ENCODE data around the gene ZDHHC4.

The ZDHHC4 gene

DNA sequence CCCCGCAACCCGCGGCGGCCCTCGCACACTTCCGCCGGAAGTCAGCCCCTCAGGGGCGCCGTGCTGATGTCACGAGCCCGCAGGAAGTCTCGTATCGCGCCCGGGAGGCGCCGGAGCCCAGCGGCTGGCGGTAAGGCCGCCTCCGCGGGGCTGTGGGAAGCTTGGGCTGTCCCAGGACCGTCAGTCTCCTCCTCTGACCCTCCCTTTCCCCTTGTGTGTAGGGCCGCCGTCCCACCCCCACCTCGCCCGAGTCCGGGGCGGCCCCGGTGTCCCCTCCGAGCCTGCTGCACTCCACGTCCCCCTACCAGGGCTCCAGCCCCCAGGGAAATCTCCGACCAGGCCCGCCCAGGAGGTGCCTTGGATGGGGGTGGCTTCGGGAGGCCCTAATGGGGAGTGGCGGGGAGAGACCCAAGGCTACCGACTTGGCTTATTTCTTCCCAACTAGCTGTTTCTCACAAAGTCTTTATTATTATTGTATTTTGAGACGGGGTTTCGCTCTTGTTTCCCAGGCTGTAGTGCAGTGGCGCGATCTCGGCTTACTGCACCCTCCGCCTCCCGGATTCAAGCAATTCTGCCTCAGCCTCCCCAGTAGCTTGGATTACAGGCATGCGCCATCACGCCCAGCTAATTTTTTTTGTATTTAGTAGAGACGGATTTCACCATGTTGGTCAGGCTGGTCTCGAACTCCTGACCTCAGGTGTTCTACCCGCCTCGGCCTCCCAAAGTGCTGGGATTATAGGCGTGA is at the start of gene ZDHHC4 (continued):
- TF ChIP-seq, protein P1, sequence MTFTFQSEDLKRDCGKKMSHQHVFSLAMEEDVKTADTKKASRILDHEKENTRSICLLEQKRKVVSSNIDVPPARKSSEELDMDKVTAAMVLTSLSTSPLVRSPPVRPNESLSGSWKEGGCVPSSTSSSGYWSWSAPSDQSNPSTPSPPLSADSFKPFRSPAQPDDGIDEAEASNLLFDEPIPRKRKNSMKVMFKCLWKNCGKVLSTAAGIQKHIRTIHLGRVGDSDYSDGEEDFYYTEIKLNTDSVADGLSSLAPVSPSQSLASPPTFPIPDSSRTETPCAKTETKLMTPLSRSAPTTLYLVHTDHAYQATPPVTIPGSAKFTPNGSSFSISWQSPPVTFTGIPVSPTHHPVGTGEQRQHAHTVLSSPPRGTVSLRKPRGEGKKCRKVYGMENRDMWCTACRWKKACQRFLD (tag by site-specific recombination; IDR thresholded peaks at IDR 0.05): no peak
- TF ChIP-seq ZNF76 (tag by site-specific recombination; IDR thresholded peaks at IDR 0.05; ENCODE audit: borderline replicate concordance, low read depth): peak; percentile 46; the same call in 1 of the 2 replicates
- no peak for TF ChIP-seq ZFP3 (tag by site-specific recombination; IDR thresholded peaks at IDR 0.05; ENCODE audit: low read depth)
- TF ChIP-seq ZNF843 (tag by site-specific recombination; IDR thresholded peaks at IDR 0.05): no peak; the same call in 1 of the 2 replicates
- no peak for TF ChIP-seq ZNF544 (tag by site-specific recombination; IDR thresholded peaks at IDR 0.05)
- TF ChIP-seq WT1 (tag by site-specific recombination; IDR thresholded peaks at IDR 0.05): peak; percentile 67
- TF ChIP-seq, protein P2, sequence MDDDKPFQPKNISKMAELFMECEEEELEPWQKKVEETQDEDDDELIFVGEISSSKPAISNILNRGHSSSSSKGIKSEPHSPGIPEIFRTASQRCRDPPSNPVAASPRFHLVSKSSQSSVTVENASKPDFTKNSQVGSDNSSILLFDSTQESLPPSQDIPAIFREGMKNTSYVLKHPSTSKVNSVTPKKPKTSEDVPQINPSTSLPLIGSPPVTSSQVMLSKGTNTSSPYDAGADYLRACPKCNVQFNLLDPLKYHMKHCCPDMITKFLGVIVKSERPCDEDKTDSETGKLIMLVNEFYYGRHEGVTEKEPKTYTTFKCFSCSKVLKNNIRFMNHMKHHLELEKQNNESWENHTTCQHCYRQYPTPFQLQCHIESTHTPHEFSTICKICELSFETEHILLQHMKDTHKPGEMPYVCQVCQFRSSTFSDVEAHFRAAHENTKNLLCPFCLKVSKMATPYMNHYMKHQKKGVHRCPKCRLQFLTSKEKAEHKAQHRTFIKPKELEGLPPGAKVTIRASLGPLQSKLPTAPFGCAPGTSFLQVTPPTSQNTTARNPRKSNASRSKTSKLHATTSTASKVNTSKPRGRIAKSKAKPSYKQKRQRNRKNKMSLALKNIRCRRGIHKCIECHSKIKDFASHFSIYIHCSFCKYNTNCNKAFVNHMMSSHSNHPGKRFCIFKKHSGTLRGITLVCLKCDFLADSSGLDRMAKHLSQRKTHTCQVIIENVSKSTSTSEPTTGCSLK (tag by site-specific recombination; IDR thresholded peaks at IDR 0.05): no peak
- no peak for TF ChIP-seq ZNF529 (tag by site-specific recombination; IDR thresholded peaks at IDR 0.05; ENCODE audit: insufficient replicate concordance)
- TF ChIP-seq ZNF140 (tag by site-specific recombination; IDR thresholded peaks at IDR 0.05): no peak
- peak; percentile 43 for TF ChIP-seq ZNF341 (tag by site-specific recombination; IDR thresholded peaks at IDR 0.05; ENCODE audit: low read depth)
- TF ChIP-seq ZFHX2 (tag by site-specific recombination; conservative IDR thresholded peaks at IDR 0.05): peak; percentile 67
- no peak for TF ChIP-seq ZNF146 (tag by site-specific recombination; IDR thresholded peaks at IDR 0.05)
- no peak for TF ChIP-seq ZBTB1 (tag by site-specific recombination; IDR thresholded peaks at IDR 0.05)
- TF ChIP-seq, protein P3, sequence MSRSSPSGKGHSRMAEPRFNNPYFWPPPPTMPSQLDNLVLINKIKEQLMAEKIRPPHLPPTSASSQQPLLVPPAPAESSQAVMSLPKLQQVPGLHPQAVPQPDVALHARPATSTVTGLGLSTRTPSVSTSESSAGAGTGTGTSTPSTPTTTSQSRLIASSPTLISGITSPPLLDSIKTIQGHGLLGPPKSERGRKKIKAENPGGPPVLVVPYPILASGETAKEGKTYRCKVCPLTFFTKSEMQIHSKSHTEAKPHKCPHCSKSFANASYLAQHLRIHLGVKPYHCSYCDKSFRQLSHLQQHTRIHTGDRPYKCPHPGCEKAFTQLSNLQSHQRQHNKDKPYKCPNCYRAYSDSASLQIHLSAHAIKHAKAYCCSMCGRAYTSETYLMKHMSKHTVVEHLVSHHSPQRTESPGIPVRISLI (tag by site-specific recombination; IDR thresholded peaks at IDR 0.05): no peak
- TF ChIP-seq, protein P4, sequence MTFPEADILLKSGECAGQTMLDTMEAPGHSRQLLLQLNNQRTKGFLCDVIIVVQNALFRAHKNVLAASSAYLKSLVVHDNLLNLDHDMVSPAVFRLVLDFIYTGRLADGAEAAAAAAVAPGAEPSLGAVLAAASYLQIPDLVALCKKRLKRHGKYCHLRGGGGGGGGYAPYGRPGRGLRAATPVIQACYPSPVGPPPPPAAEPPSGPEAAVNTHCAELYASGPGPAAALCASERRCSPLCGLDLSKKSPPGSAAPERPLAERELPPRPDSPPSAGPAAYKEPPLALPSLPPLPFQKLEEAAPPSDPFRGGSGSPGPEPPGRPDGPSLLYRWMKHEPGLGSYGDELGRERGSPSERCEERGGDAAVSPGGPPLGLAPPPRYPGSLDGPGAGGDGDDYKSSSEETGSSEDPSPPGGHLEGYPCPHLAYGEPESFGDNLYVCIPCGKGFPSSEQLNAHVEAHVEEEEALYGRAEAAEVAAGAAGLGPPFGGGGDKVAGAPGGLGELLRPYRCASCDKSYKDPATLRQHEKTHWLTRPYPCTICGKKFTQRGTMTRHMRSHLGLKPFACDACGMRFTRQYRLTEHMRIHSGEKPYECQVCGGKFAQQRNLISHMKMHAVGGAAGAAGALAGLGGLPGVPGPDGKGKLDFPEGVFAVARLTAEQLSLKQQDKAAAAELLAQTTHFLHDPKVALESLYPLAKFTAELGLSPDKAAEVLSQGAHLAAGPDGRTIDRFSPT (tag by site-specific recombination; IDR thresholded peaks at IDR 0.05): no peak; the same call in 1 of the 2 replicates
- no peak for TF ChIP-seq ZNF792 (tag by site-specific recombination; IDR thresholded peaks at IDR 0.05)
- TF ChIP-seq ZNF169 (tag by site-specific recombination; IDR thresholded peaks at IDR 0.05): no peak
- peak; percentile 64 for TF ChIP-seq EGR2 (tag by site-specific recombination; IDR thresholded peaks at IDR 0.05; ENCODE audit: low read depth)
- peak; percentile 54; the same call in 1 of the 2 replicates for TF ChIP-seq REPIN1 (tag by site-specific recombination; IDR thresholded peaks at IDR 0.05; ENCODE audit: low read depth)
- no peak for TF ChIP-seq ZNF791 (tag by site-specific recombination; IDR thresholded peaks at IDR 0.05)
- no peak for TF ChIP-seq ZNF266 (tag by site-specific recombination; IDR thresholded peaks at IDR 0.05; ENCODE audit: low read depth)
- no peak for TF ChIP-seq ZNF560 (tag by site-specific recombination; IDR thresholded peaks at IDR 0.05; ENCODE audit: borderline replicate concordance)
- TF ChIP-seq, protein P5, sequence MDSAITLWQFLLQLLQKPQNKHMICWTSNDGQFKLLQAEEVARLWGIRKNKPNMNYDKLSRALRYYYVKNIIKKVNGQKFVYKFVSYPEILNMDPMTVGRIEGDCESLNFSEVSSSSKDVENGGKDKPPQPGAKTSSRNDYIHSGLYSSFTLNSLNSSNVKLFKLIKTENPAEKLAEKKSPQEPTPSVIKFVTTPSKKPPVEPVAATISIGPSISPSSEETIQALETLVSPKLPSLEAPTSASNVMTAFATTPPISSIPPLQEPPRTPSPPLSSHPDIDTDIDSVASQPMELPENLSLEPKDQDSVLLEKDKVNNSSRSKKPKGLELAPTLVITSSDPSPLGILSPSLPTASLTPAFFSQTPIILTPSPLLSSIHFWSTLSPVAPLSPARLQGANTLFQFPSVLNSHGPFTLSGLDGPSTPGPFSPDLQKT (IDR thresholded peaks at IDR 0.05; ENCODE audit: borderline replicate concordance, low read depth, low read length): no peak
- TF ChIP-seq ZNF366 (tag by site-specific recombination; conservative IDR thresholded peaks at IDR 0.05): no peak
- TF ChIP-seq, protein P6, sequence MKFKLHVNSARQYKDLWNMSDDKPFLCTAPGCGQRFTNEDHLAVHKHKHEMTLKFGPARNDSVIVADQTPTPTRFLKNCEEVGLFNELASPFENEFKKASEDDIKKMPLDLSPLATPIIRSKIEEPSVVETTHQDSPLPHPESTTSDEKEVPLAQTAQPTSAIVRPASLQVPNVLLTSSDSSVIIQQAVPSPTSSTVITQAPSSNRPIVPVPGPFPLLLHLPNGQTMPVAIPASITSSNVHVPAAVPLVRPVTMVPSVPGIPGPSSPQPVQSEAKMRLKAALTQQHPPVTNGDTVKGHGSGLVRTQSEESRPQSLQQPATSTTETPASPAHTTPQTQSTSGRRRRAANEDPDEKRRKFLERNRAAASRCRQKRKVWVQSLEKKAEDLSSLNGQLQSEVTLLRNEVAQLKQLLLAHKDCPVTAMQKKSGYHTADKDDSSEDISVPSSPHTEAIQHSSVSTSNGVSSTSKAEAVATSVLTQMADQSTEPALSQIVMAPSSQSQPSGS (tag by site-specific recombination; IDR thresholded peaks at IDR 0.05; ENCODE audit: low read depth): no peak
- TF ChIP-seq, protein P7, sequence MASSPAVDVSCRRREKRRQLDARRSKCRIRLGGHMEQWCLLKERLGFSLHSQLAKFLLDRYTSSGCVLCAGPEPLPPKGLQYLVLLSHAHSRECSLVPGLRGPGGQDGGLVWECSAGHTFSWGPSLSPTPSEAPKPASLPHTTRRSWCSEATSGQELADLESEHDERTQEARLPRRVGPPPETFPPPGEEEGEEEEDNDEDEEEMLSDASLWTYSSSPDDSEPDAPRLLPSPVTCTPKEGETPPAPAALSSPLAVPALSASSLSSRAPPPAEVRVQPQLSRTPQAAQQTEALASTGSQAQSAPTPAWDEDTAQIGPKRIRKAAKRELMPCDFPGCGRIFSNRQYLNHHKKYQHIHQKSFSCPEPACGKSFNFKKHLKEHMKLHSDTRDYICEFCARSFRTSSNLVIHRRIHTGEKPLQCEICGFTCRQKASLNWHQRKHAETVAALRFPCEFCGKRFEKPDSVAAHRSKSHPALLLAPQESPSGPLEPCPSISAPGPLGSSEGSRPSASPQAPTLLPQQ (tag by site-specific recombination; IDR thresholded peaks at IDR 0.05): peak; percentile 62; the same call in 1 of the 2 replicates
- peak; percentile 48; the same call in 1 of the 2 replicates for TF ChIP-seq ZNF660 (tag by site-specific recombination; IDR thresholded peaks at IDR 0.05)

Measured in HEK293 (cell line).